NB4 (cell line): ENCODE data around the gene LTBP2.

ENCODE experiments used
- POLR2A ChIP-seq: IDR thresholded peaks from 2 replicates; pipeline ENCODE4 v1.6.1; 2011; ENCODE audit warnings: mild to moderate bottlenecking; ENCODE audit not compliant: insufficient read length; ENCODE audit errors: extremely low read depth
- TF ChIP-seq, protein P1 (sequence below): IDR thresholded peaks from one replicate; pipeline ENCODE4 v1.5.1; 2012; ENCODE audit warnings: low read depth, low read length

DNA sequence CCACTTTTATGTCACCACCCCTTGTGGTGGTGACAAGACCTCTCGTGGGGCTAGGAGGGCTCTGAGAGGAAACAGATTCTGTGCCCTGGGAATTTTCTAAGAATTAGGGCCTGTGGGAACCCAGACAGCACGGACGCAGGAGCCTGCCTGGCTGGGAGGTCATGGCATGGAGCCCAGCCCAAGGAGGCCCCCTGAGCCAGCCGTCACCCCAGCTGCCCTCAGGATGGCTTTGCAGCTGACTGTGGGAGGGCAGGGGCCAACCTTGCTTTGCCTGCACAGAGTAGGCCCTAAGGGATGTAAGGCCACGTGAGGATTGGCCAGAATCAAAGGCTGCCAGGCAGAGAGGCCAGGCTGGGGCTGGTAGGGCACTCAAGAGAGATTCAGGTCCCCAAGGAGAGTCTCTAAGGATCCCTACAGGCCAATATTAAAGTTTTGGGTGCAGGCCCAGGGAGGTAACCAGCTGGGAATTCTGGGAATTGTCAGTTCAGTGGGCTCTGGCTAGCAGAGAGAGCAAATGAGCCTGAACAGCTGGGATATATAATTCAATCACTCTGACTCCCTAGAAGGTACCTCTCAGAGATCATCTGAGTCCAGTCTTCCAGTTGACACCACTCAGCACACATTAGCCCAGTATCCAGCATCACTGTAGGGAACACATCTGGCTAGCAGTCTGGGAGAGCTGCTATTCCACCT lies 6.4 kb downstream of the LTBP2 start:
- TF ChIP-seq, protein P1, sequence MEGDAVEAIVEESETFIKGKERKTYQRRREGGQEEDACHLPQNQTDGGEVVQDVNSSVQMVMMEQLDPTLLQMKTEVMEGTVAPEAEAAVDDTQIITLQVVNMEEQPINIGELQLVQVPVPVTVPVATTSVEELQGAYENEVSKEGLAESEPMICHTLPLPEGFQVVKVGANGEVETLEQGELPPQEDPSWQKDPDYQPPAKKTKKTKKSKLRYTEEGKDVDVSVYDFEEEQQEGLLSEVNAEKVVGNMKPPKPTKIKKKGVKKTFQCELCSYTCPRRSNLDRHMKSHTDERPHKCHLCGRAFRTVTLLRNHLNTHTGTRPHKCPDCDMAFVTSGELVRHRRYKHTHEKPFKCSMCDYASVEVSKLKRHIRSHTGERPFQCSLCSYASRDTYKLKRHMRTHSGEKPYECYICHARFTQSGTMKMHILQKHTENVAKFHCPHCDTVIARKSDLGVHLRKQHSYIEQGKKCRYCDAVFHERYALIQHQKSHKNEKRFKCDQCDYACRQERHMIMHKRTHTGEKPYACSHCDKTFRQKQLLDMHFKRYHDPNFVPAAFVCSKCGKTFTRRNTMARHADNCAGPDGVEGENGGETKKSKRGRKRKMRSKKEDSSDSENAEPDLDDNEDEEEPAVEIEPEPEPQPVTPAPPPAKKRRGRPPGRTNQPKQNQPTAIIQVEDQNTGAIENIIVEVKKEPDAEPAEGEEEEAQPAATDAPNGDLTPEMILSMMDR, result no peak
- TF ChIP-seq POLR2A, result no peak
